NB4 (cell line): ENCODE results near the gene AQP2.

ENCODE experiments used
- DNase-seq: peaks from one replicate; pipeline ENCODE4 v3.0.0; 2010; ENCODE audit warnings: low read depth
- H3K4me3 ChIP-seq: one replicate; pipeline ENCODE4 v1.5.1; 2011; ENCODE audit warnings: mild to moderate bottlenecking, low read depth, low read length, moderate library complexity
- CTCF ChIP-seq: IDR thresholded peaks from one replicate; pipeline ENCODE4 v1.5.1; 2012; ENCODE audit warnings: low read depth, low read length
- MAX ChIP-seq: IDR thresholded peaks from 2 replicates; pipeline ENCODE4 v1.6.1; 2011; ENCODE audit warnings: low read depth, low read length
- MYC ChIP-seq: IDR thresholded peaks from 2 replicates; pipeline ENCODE4 v1.6.1; 2011; ENCODE audit warnings: low read depth, low read length
- POLR2A ChIP-seq: IDR thresholded peaks from 2 replicates; pipeline ENCODE4 v1.6.1; 2011; ENCODE audit warnings: mild to moderate bottlenecking; ENCODE audit not compliant: insufficient read length; ENCODE audit errors: extremely low read depth

The AQP2 gene

GRCh38 chr12:50003595-50003994 is 53.1 kb downstream of the AQP2 start:
- TF ChIP-seq MAX (no peak), CTCF (no peak), MYC (no peak), POLR2A (no peak)
- no peak for DNase-seq
- no peak overlapping the region for H3K4me3 ChIP-seq

GRCh38 chr12:50004696-50005095 is 54.2 kb downstream of the AQP2 start:
- no peak for DNase-seq
- no peak overlapping the region for H3K4me3 ChIP-seq
- TF ChIP-seq MAX (no peak), MYC (no peak), POLR2A (no peak), CTCF (no peak)

- no peak for DNase-seq
- H3K4me3 ChIP-seq, result no peak overlapping the region
- no peak for TF ChIP-seq CTCF
- no peak for TF ChIP-seq MAX
- TF ChIP-seq POLR2A, result no peak
Measured at GRCh38 chr12:50005175-50005574, 54.6 kb downstream of the AQP2 start.

GRCh38 chr12:50006280-50006679 is 55.7 kb downstream of the AQP2 start:
- TF ChIP-seq MYC (no peak), MAX (no peak), CTCF (no peak), POLR2A (no peak)
- H3K4me3 ChIP-seq, result no peak overlapping the region
- no peak for DNase-seq

- no peak for DNase-seq
- TF ChIP-seq MAX, result no peak
- TF ChIP-seq MYC, result no peak
- no peak for TF ChIP-seq CTCF
- no peak for TF ChIP-seq POLR2A
- H3K4me3 ChIP-seq, result no peak overlapping the region
Measured at GRCh38 chr12:50006754-50007442, 56.4 kb downstream of the AQP2 start.
